WI38 (cell line): ENCODE measurements around the gene TBC1D24.

Experiments
- H3K4me3 ChIP-seq: 2 replicates; pipeline ENCODE4 v1.5.1; 2011; ENCODE audit warnings: low read depth, mild to moderate bottlenecking, control low read depth, low read length
- TF ChIP-seq, protein P1 (sequence below): IDR thresholded peaks from 2 replicates; pipeline ENCODE4 v1.5.1; 2012; ENCODE audit warnings: low read depth, mild to moderate bottlenecking, control low read depth, low read length

The TBC1D24 gene

DNA sequence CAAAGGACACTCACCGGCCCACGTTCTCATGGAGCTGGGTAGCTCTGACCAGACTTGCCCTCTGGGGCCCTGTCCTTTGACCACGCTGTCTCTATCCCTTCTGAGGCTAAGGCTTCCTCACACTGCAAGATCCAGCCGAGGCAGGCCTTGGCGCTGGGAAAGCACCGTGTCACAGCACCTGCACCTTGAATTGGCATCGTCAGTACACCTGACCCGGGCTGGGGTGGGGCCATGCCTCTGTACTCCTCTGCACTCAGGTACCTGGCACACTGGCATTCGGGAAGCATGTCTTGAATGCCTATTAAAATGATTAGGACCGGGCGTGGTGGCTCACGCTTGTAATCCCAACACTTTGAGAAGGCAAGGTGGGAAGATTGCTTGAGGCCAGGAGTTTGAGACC, 6.0 kb downstream of the TBC1D24 start:
- no peak overlapping the region for H3K4me3 ChIP-seq
- TF ChIP-seq, protein P1, sequence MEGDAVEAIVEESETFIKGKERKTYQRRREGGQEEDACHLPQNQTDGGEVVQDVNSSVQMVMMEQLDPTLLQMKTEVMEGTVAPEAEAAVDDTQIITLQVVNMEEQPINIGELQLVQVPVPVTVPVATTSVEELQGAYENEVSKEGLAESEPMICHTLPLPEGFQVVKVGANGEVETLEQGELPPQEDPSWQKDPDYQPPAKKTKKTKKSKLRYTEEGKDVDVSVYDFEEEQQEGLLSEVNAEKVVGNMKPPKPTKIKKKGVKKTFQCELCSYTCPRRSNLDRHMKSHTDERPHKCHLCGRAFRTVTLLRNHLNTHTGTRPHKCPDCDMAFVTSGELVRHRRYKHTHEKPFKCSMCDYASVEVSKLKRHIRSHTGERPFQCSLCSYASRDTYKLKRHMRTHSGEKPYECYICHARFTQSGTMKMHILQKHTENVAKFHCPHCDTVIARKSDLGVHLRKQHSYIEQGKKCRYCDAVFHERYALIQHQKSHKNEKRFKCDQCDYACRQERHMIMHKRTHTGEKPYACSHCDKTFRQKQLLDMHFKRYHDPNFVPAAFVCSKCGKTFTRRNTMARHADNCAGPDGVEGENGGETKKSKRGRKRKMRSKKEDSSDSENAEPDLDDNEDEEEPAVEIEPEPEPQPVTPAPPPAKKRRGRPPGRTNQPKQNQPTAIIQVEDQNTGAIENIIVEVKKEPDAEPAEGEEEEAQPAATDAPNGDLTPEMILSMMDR = no peak

GRCh38 chr16:2481676-2482075, 6.7 kb downstream of the TBC1D24 start:
- H3K4me3 ChIP-seq = no peak overlapping the region
- TF ChIP-seq, protein P1 = no peak

DNA sequence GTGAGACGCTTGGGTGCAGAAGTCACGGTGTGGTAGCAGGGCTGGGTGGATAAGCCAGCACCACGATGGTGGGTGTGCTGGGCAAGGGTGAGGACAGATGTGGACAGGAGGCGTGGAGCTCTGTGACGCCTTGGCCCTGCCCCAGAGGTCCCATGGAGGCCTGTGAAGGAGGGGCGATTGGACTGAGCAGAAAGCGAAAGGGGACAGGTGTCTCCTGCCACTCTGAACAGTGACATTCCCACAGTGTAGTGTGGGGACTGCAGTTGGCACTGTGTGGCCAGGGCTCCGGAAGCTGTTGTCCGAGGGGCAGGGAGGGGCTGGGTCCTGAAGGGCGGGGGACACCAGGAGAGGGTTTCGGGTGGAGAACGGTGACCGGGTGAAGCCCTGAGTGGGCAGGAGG, 7.3 kb downstream of the TBC1D24 start:
- H3K4me3 ChIP-seq = no peak overlapping the region
- TF ChIP-seq, protein P1 = no peak

- TF ChIP-seq, protein P1 = no peak
- peak overlapping the region; percentile 39 for H3K4me3 ChIP-seq
These were observed 8.0 kb downstream of the TBC1D24 start for GRCh38 chr16:2482708-2483534.

GRCh38 chr16:2483939-2484897, 9.3 kb downstream of the TBC1D24 start:
- TF ChIP-seq, protein P1 = no peak
- no peak overlapping the region for H3K4me3 ChIP-seq

DNA sequence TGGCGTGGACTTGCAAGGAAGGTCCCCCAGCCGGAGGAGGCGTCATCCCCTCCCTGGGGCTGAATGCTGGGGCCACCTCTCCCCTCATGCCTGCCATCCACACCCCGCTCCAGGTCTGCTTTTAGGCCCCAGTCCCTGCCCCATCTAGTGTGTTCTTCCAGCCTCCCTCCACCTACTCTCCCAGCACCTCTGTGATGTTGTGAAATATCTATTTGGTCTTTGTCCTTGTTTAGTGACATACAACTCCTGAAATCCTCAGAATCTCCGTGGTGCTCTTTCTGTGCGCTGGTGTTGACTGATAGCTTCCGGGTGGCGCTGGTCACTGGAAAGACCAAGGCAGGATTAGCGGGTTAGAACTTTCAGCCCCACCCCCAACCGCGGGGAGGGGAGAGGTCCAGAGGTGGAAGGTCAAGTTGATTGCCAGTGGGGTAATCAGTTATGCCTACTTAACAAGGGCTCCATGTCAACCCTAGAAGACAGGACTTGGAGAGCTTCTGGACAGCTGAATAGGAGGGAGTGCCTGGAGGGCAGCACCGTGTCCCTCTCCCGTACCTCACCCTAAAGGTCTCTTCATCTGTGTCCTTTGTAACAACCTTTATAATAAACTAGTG, 10.1 kb downstream of the TBC1D24 start:
- TF ChIP-seq, protein P1 = no peak
- H3K4me3 ChIP-seq = no peak overlapping the region
